Measurements from ENCODE around the gene GFOD1. TPM values are rescaled to one million over a fixed set of nuclear protein-coding genes. Genes with fewer than 3 reads are reported as not detected.

The GFOD1 gene
- total RNA-seq, 1 donor from 2014 or later, result 8.4 TPM

DNA sequence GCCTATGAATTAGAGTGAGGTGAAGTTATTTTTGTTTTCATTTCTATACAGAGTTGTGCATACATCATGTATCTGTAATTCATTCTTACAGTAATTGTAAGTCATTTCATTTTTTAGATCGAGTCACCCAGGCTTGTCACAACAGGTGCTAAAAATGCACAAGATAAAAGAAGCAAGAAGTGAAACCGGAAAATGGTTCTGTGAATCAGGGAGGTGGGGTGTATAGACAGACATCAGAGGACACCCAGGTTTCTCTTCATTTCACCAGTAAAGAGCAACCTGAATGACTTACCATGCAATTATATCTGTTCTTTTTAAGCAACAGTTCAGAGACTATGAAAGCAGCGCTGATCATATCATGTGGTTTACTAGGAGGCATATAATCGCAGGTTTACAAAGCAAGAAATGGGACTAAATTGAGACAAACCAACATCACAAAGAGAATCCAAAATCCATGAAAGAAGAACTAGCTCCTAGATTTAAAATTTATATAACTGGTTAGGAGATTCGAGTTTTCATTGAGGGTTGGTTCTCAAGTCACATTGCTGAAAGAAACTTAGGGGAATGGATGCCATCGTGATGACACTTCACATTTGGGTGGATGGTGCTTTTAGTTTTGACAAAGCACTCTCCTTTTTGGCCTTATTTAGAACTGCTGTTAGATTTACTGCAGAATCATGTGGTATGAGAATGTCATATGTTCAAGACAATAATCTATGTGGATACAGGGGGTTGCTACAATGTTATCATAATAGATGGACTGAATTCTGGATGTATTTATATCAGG lies 131.2 kb downstream of the GFOD1 start:
- peak overlapping the region; percentile 92 for H3K27ac Mint-ChIP-seq
- ATAC-seq (ENCODE audit: low read depth), result peak; percentile 88
- H3K36me3 Mint-ChIP-seq (ENCODE audit: low read depth), result no peaks in the 10 kb centered on the region
- TF ChIP-seq CTCF (IDR thresholded peaks at IDR 0.05), result no peak
- H3K9me3 Mint-ChIP-seq, result no peaks in the 10 kb centered on the region
- ChIA-PET POLR2A (interaction anchor here (0.7 to 4.7 kb wide), 12 partner anchors 16 to 1895 kb away, joined by 3 to 38 read pairs (median 10); partner anchors contain the start of genes GFOD1, NOL7 and TBC1D7), CTCF (interaction anchor here (0.9 to 2.3 kb wide), 6 partner anchors 18 to 219 kb away, joined by 3 to 11 read pairs (median 4); partner anchors contain the start of gene SIRT5)
- H3K4me1 Mint-ChIP-seq, result peaks cover 79% of the 10 kb centered on the region
- intact Hi-C loops (cut with micrococcal nuclease), result loop anchor here (1.0 to 10.0 kb wide), 8 partner anchors 16 to 1974 kb away; no protein-coding TSS in a partner anchor
- H3K4me3 Mint-ChIP-seq, result peak overlapping the region; percentile 70
- DNase-seq, result no peak
- H3K27me3 Mint-ChIP-seq, result no peaks in the 10 kb centered on the region

DNA sequence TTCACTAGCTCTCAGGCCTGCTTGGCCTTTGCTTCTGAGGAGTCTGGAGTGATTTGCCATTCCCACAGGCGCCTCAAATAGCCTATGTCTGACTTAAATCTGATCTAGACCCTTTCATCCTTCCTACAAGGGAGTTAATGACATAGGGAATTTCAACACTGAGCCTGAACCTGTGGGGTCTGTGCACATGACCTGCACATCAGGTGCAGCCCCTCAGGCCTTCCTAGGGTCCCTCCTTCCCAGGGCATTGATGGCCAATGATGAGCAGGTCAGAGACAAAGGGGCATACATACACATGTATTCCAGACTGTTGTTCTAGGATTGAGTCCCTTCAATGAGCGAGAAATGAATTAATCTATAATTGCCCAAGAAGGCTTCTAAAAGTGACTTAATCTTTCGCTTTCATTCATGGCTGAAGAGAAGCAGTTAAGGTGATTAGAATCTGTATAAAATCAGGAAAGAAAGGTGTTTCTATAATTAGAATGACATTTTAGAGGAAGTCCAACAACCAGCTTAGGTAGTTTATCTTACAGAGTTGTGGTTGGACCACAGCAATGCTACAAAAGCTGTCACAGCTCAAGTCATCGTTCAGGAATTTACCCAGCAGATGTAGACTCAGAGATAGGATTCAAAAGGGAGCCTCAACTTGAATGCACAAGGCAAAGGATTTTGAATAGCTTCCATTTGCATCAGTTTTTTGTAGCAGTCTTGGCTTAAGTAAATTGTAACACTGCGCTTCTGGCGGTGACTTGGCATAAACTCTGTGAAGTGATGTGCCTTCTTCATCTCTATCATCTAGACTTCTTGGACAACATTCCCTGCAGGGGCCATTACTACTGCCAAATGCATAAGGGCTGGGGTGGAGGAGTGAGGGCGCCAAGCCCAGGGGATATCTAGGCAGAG lies 132.1 kb downstream of the GFOD1 start:
- peak overlapping the region; percentile 92 for H3K27ac Mint-ChIP-seq
- DNase-seq, result no peak
- POLR2A ChIA-PET, result interaction anchor here (0.5 to 4.7 kb wide), 24 partner anchors 9 to 1894 kb away, joined by 3 to 38 read pairs (median 4); partner anchors contain the start of genes GFOD1, NOL7, SIRT5 and TBC1D7
- CTCF ChIA-PET, result interaction anchor here (0.8 to 2.9 kb wide), 7 partner anchors 17 to 220 kb away, joined by 3 to 12 read pairs (median 8); partner anchors contain the start of gene SIRT5
- H3K4me3 Mint-ChIP-seq, result peak overlapping the region; percentile 70
- peak; percentile 46 for ATAC-seq (ENCODE audit: low read depth)
- H3K36me3 Mint-ChIP-seq (ENCODE audit: low read depth), result no peaks in the 10 kb centered on the region
- intact Hi-C loops (cut with micrococcal nuclease), result loop anchor here (5.0 to 10.0 kb wide), 2 partner anchors 350 to 1973 kb away; no protein-coding TSS in a partner anchor
- peaks cover 70% of the 10 kb centered on the region for H3K4me1 Mint-ChIP-seq
- no peak for TF ChIP-seq CTCF (IDR thresholded peaks at IDR 0.05)
- no peaks in the 10 kb centered on the region for H3K27me3 Mint-ChIP-seq
- no peaks in the 10 kb centered on the region for H3K9me3 Mint-ChIP-seq

DNA sequence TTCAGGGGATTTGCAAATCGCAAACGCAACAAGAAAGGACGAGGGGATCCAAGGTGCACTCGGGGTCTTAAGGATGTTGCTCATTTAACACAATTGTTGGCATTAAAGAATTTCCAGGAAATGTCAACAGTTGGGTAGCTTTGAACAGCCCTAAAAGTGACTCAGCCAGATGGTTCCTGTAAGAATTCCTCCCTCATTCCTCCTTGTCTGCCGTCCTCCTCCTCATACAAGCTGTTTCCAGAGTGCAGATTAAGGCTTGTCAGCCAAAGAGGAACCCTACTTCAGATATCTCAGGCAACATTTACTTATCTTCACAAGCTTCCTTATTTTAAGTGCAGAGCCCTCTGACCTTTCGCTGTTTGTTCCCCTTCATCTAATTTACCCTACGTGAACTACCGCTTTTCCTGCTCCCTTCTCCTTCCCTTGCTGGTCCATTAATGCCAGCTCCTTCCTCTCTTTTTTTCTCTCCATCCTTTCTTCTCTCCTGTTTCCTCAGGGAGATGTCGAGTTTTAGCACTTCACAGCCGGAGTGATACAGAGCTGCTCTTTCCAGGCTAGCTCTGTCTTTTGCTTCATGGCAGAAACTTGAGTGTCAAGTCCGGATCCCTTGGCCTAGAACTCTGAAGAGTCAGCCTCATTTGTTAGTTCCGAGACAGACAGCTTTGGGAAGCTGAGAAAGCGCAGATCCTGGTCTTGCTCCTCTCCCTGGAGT lies 132.9 kb downstream of the GFOD1 start:
- Mint-ChIP-seq H3K27ac (peak overlapping the region; percentile 92), H3K27me3 (no peaks in the 10 kb centered on the region), H3K36me3 (ENCODE audit: low read depth) (no peaks in the 10 kb centered on the region), H3K4me1 (peaks cover 64% of the 10 kb centered on the region), H3K9me3 (no peaks in the 10 kb centered on the region), H3K4me3 (peak overlapping the region; percentile 70)
- peak; percentile 25 for ATAC-seq (ENCODE audit: low read depth)
- ChIA-PET CTCF (interaction anchor here (0.6 to 2.9 kb wide), 8 partner anchors 17 to 221 kb away, joined by 3 to 12 read pairs (median 7); partner anchors contain the start of gene SIRT5), POLR2A (interaction anchor here (0.6 to 4.7 kb wide), 19 partner anchors 8 to 261 kb away, joined by 3 to 38 read pairs (median 5); partner anchors contain the start of genes GFOD1, NOL7, SIRT5 and TBC1D7)
- intact Hi-C loops (cut with micrococcal nuclease), result loop anchor here (5.0 to 10.0 kb wide), 2 partner anchors 350 to 1972 kb away; no protein-coding TSS in a partner anchor
- no peak for TF ChIP-seq CTCF (IDR thresholded peaks at IDR 0.05)
- DNase-seq, result no peak

DNA sequence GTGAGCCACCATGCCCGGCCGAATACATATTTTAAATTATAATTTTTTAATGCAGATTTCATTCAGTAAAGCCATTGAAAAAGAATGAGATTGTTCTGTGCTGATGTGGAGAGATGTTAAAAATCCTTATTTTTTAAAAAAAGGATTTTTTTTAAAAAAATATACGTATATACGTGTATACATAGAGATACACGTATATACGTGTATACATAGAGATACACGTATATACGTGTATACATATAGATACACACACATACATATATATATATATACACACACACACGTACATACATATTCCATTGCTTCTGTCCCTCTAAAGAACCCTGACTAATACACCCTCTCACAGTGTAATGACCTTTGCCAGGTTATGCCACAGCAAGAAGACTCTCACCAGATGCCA lies 135.2 kb downstream of the GFOD1 start:
- no peaks in the 10 kb centered on the region for H3K9me3 Mint-ChIP-seq
- CTCF ChIA-PET, result no interaction called here
- TF ChIP-seq CTCF (IDR thresholded peaks at IDR 0.05), result no peak
- POLR2A ChIA-PET, result no interaction called here
- H3K36me3 Mint-ChIP-seq (ENCODE audit: low read depth), result no peaks in the 10 kb centered on the region
- H3K27ac Mint-ChIP-seq, result peak overlapping the region; percentile 60
- intact Hi-C loops (cut with micrococcal nuclease), result loop anchor here (10.0 kb wide), 1 partner anchor 353 kb away; no protein-coding TSS in a partner anchor
- DNase-seq, result no peak
- H3K27me3 Mint-ChIP-seq, result no peaks in the 10 kb centered on the region
- H3K4me3 Mint-ChIP-seq, result no peak overlapping the region
- peaks cover 44% of the 10 kb centered on the region for H3K4me1 Mint-ChIP-seq
- no peak for ATAC-seq (ENCODE audit: low read depth)
